H1 (cell line): ENCODE results near the gene CELF2.

ENCODE experiments used
- FOSL1 ChIP-seq: IDR thresholded peaks from 2 replicates; pipeline ENCODE4 v1.6.1; 2011; ENCODE audit warnings: mild to moderate bottlenecking, low read depth, low read length, moderate library complexity; ENCODE audit not compliant: insufficient read depth
- POLR2A ChIP-seq, 2 experiments: IDR thresholded peaks; 1 replicate in 1 of 2; 2 replicates in 1 of 2; pipeline ENCODE4 v1.6.1; 2011; ENCODE audit warnings: low read depth in 2 of 2, low read length in 2 of 2, mild to moderate bottlenecking in 2 of 2; ENCODE audit errors: control extremely low read depth in 1 of 2
- TF ChIP-seq, protein P1 (sequence below), 3 experiments: IDR thresholded peaks; 1 replicate in 2 of 3; 2 replicates in 1 of 3; pipeline versions ENCODE4 v1.5.1 to v1.6.1; 2011; ENCODE audit warnings: low read length in 3 of 3, mild to moderate bottlenecking in 3 of 3, inconsistent platforms in 2 of 3, low read depth in 1 of 3, moderate library complexity in 1 of 3; ENCODE audit not compliant: insufficient read depth in 1 of 3; ENCODE audit errors: control extremely low read depth in 1 of 3

DNA sequence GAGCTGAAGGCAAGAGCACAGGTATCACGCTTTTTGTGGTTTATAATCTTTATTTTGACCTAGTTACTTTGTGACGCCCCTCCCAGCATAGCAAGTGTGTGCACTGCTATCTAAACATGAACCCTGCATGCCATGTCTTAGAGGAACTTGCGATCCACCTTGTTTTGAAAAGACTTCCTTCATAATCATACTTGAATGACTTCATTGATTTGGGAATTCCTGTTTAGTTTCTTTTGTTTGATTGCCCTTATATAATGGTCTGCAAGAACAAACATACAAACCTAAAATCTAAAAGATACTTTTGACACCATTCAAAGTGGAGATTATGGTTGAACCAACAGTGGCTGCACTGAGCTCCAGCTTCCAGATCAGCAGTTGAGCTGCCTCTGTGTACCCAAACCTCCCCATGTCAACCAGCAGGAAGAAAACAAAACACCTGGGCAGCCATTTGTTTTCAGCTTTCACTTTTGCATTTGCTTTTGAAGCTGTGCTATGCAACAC is 132.6 kb downstream of the CELF2 start:
- TF ChIP-seq, protein P1, sequence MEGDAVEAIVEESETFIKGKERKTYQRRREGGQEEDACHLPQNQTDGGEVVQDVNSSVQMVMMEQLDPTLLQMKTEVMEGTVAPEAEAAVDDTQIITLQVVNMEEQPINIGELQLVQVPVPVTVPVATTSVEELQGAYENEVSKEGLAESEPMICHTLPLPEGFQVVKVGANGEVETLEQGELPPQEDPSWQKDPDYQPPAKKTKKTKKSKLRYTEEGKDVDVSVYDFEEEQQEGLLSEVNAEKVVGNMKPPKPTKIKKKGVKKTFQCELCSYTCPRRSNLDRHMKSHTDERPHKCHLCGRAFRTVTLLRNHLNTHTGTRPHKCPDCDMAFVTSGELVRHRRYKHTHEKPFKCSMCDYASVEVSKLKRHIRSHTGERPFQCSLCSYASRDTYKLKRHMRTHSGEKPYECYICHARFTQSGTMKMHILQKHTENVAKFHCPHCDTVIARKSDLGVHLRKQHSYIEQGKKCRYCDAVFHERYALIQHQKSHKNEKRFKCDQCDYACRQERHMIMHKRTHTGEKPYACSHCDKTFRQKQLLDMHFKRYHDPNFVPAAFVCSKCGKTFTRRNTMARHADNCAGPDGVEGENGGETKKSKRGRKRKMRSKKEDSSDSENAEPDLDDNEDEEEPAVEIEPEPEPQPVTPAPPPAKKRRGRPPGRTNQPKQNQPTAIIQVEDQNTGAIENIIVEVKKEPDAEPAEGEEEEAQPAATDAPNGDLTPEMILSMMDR (IDR thresholded peaks at IDR 0.05; ENCODE audit: control extremely low read depth in 1 of 3, insufficient read depth in 1 of 3, low read depth in 1 of 3, low read length in 3 of 3): no peak
- TF ChIP-seq FOSL1: no peak
- TF ChIP-seq POLR2A (IDR thresholded peaks at IDR 0.05; ENCODE audit: control extremely low read depth in 1 of 2, low read depth in 2 of 2, low read length in 2 of 2): no peak
